ACC112 (cell line): ENCODE data around the gene PRCD.
"Not testable (repeated sequence)": the region's sequence is repeated elsewhere in the genome, so short reads cannot be mapped to it uniquely, and the experiment has no call there.

ENCODE experiments used
- H2AFZ ChIP-seq: fragments of 200-600 bp; sonication (generic); one replicate; pipeline ENCODE4 v1.6.0; 2017; ENCODE audit warnings: antibody characterized with exemption, low read length; ENCODE audit not compliant: unreplicated experiment
- H3K27ac ChIP-seq: fragments of 200-600 bp; sonication (generic); 2 replicates; pipeline ENCODE4 v1.5.1; 2014; ENCODE audit warnings: low read depth, mild to moderate bottlenecking, antibody characterized with exemption, low read length, moderate library complexity
- H3K27me3 ChIP-seq: fragments of 200-600 bp; sonication (generic); 2 replicates; pipeline ENCODE4 v1.6.1; 2014; ENCODE audit warnings: mild to moderate bottlenecking, antibody characterized with exemption, low read length, moderate library complexity, mixed read lengths; ENCODE audit not compliant: insufficient read depth
- H3K36me3 ChIP-seq: fragments of 200-600 bp; sonication (generic); 2 replicates; pipeline ENCODE4 v1.6.1; 2016; ENCODE audit warnings: mild to moderate bottlenecking, antibody characterized with exemption, low read length, moderate library complexity, mixed read lengths; ENCODE audit not compliant: insufficient read depth
- H3K4me1 ChIP-seq: fragments of 200-600 bp; sonication (generic); one replicate; pipeline ENCODE4 v1.6.1; 2016; ENCODE audit warnings: low read length, mixed read lengths; ENCODE audit not compliant: insufficient read depth, unreplicated experiment, control insufficient read depth
- H3K4me3 ChIP-seq: fragments of 200-600 bp; sonication (generic); 2 replicates; pipeline ENCODE4 v1.5.1; 2014; ENCODE audit warnings: mild to moderate bottlenecking, low read depth, low read length
- H3K79me2 ChIP-seq: fragments of 200-600 bp; sonication (generic); one replicate; pipeline ENCODE4 v1.6.0; 2016; ENCODE audit warnings: low read length; ENCODE audit not compliant: control insufficient read depth, unreplicated experiment, insufficient read depth

PRCD gene

GRCh38 chr17:76519048-76519966 is 20.5 kb upstream of the PRCD start:
- peaks cover 11% of the 10 kb centered on the region for H3K4me1 ChIP-seq
- H3K27me3 ChIP-seq: no peaks in the 10 kb centered on the region
- H2AFZ ChIP-seq: no peak overlapping the region
- no peaks in the 10 kb centered on the region for H3K79me2 ChIP-seq
- no peak overlapping the region for H3K27ac ChIP-seq
- H3K36me3 ChIP-seq: no peaks in the 10 kb centered on the region
- H3K4me3 ChIP-seq: no peak overlapping the region

GRCh38 chr17:76521262-76521661 is 18.6 kb upstream of the PRCD start:
- Histone ChIP-seq H3K36me3 (no peaks in the 10 kb centered on the region), H3K79me2 (no peaks in the 10 kb centered on the region), H3K27ac (no peak overlapping the region), H3K4me1 (peaks cover 10% of the 10 kb centered on the region), H2AFZ (no peak overlapping the region), H3K4me3 (no peak overlapping the region), H3K27me3 (no peaks in the 10 kb centered on the region)

- not testable (repeated sequence) for H2AFZ ChIP-seq, H3K36me3 ChIP-seq, H3K4me3 ChIP-seq, H3K4me1 ChIP-seq, H3K79me2 ChIP-seq, H3K27ac ChIP-seq, H3K27me3 ChIP-seq
Observed at GRCh38 chr17:76521683-76522082, 18.2 kb upstream of the PRCD start.

- no peak overlapping the region for H3K27ac ChIP-seq
- H3K79me2 ChIP-seq: no peaks in the 10 kb centered on the region
- no peaks in the 10 kb centered on the region for H3K36me3 ChIP-seq
- peaks cover 21% of the 10 kb centered on the region for H3K4me1 ChIP-seq
- H3K27me3 ChIP-seq: no peaks in the 10 kb centered on the region
- H3K4me3 ChIP-seq: no peak overlapping the region
- H2AFZ ChIP-seq: no peak overlapping the region
Observed at GRCh38 chr17:76523084-76524037, 16.5 kb upstream of the PRCD start.

- Histone ChIP-seq H3K4me1 (peaks cover 35% of the 10 kb centered on the region), H3K4me3 (no peak overlapping the region), H3K27ac (peak overlapping the region; percentile 92), H3K27me3 (no peaks in the 10 kb centered on the region), H3K79me2 (no peaks in the 10 kb centered on the region), H2AFZ (peak overlapping the region; percentile 2), H3K36me3 (no peaks in the 10 kb centered on the region)
Observed at GRCh38 chr17:76524598-76525512, 15.0 kb upstream of the PRCD start.

- H3K27ac ChIP-seq: peak overlapping the region; percentile 92
- not testable (repeated sequence) for H3K27me3 ChIP-seq, H2AFZ ChIP-seq, H3K36me3 ChIP-seq, H3K79me2 ChIP-seq, H3K4me3 ChIP-seq
- H3K4me1 ChIP-seq: peaks cover 41% of the 10 kb centered on the region
Observed at GRCh38 chr17:76525513-76525833, 14.4 kb upstream of the PRCD start.

- not testable (repeated sequence) for H2AFZ ChIP-seq, H3K36me3 ChIP-seq, H3K79me2 ChIP-seq, H3K27me3 ChIP-seq
- Histone ChIP-seq H3K4me3 (peak overlapping the region; percentile 50), H3K27ac (peak overlapping the region; percentile 98; the same call in 1 of the 2 replicates), H3K4me1 (peaks cover 56% of the 10 kb centered on the region)
Observed at GRCh38 chr17:76527016-76527415, 12.8 kb upstream of the PRCD start.

GRCh38 chr17:76527430-76528111 is 12.3 kb upstream of the PRCD start:
- H3K27me3 ChIP-seq: no peaks in the 10 kb centered on the region
- peaks cover 61% of the 10 kb centered on the region for H3K4me1 ChIP-seq
- H3K36me3 ChIP-seq: no peaks in the 10 kb centered on the region
- H3K4me3 ChIP-seq: peak overlapping the region; percentile 50
- H3K79me2 ChIP-seq: no peaks in the 10 kb centered on the region
- H3K27ac ChIP-seq: peak overlapping the region; percentile 98
- H2AFZ ChIP-seq: no peak overlapping the region

- peak overlapping the region; percentile 98 for H3K27ac ChIP-seq
- H3K27me3 ChIP-seq: no peaks in the 10 kb centered on the region
- H3K36me3 ChIP-seq: no peaks in the 10 kb centered on the region
- H3K4me3 ChIP-seq: peak overlapping the region; percentile 11; the same call in 1 of the 2 replicates
- H2AFZ ChIP-seq: no peak overlapping the region
- H3K79me2 ChIP-seq: no peaks in the 10 kb centered on the region
- peaks cover 65% of the 10 kb centered on the region for H3K4me1 ChIP-seq
Observed at GRCh38 chr17:76528156-76528527, 11.7 kb upstream of the PRCD start.
